ENCODE results near the gene ASIC2.

- TF ChIP-seq CTCF (tag by site-specific recombination; IDR thresholded peaks at IDR 0.05) (no peak), ZNF561 (tag by site-specific recombination; IDR thresholded peaks at IDR 0.05; ENCODE audit: borderline replicate concordance) (no peak), ZNF354C (tag by site-specific recombination; IDR thresholded peaks at IDR 0.05; ENCODE audit: borderline replicate concordance, low read depth) (no peak), KLF9 (tag by site-specific recombination; IDR thresholded peaks at IDR 0.05; ENCODE audit: low read depth) (no peak), ZNF10 (tag by site-specific recombination; IDR thresholded peaks at IDR 0.05) (no peak), PRDM6 (tag by site-specific recombination; IDR thresholded peaks at IDR 0.05) (no peak), ZNF324 (tag by site-specific recombination; IDR thresholded peaks at IDR 0.05) (no peak)
These were observed 29.0 kb upstream of the ASIC2 start for GRCh38 chr17:33322063-33322462.
